ENCODE data around the gene MOB3A. TPM values are rescaled to one million over a fixed set of nuclear protein-coding genes. Genes with fewer than 3 reads are reported as not detected.
"Not testable (repeated sequence)": the region's sequence is repeated elsewhere in the genome, so short reads cannot be mapped to it uniquely, and the experiment has no call there.

Gene MOB3A
- total RNA-seq, 1 donor = 34.0 TPM

DNA sequence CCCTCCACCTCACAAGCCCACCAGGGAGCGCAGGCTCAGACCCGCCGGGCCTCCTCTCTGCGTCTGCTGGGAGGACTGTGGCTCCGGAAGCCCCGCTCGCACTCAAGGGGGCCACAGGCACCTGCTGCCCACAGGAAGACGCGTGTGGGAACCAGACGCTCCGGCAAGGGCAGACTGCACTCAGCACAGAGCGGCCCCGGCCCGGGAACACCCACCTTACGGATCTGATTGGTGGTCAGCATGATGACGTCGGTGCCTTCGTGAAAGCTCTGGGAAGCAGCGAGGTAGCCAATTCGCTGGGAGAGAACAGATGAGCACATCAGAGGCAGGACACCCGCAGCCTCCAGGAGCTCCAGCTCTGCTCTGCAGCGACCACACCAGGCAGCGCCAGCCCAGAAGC, 40.7 kb upstream of the MOB3A start:
- Histone ChIP-seq H2AFZ (ENCODE audit: low read length) (no peak overlapping the region), H3K36me3 (ENCODE audit: insufficient read depth, low read length) (peaks cover 41% of the 10 kb centered on the region), H3K79me2 (ENCODE audit: insufficient read depth, low read length) (peaks cover 82% of the 10 kb centered on the region), H3K4me2 (ENCODE audit: insufficient read depth, low read length) (no peak overlapping the region), H3K27ac (ENCODE audit: low read depth, low read length) (no peak overlapping the region), H3K9me3 (ENCODE audit: low read depth, low read length) (no peaks in the 10 kb centered on the region), H4K20me1 (ENCODE audit: insufficient read depth, low read length) (peaks cover 46% of the 10 kb centered on the region), H3K27me3 (ENCODE audit: insufficient read depth, low read length) (no peaks in the 10 kb centered on the region), H3K4me1 (ENCODE audit: insufficient read depth, low read length) (no peaks in the 10 kb centered on the region), H3K4me3 (ENCODE audit: insufficient read depth, low read length) (no peak overlapping the region)
- peak; percentile 66 for DNase-seq (ENCODE audit: insufficient read length, low spot score, missing footprints)
- TF ChIP-seq, protein P1, sequence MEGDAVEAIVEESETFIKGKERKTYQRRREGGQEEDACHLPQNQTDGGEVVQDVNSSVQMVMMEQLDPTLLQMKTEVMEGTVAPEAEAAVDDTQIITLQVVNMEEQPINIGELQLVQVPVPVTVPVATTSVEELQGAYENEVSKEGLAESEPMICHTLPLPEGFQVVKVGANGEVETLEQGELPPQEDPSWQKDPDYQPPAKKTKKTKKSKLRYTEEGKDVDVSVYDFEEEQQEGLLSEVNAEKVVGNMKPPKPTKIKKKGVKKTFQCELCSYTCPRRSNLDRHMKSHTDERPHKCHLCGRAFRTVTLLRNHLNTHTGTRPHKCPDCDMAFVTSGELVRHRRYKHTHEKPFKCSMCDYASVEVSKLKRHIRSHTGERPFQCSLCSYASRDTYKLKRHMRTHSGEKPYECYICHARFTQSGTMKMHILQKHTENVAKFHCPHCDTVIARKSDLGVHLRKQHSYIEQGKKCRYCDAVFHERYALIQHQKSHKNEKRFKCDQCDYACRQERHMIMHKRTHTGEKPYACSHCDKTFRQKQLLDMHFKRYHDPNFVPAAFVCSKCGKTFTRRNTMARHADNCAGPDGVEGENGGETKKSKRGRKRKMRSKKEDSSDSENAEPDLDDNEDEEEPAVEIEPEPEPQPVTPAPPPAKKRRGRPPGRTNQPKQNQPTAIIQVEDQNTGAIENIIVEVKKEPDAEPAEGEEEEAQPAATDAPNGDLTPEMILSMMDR (IDR thresholded peaks at IDR 0.05; ENCODE audit: extremely low read depth, low read depth, low read length) = no peak

DNA sequence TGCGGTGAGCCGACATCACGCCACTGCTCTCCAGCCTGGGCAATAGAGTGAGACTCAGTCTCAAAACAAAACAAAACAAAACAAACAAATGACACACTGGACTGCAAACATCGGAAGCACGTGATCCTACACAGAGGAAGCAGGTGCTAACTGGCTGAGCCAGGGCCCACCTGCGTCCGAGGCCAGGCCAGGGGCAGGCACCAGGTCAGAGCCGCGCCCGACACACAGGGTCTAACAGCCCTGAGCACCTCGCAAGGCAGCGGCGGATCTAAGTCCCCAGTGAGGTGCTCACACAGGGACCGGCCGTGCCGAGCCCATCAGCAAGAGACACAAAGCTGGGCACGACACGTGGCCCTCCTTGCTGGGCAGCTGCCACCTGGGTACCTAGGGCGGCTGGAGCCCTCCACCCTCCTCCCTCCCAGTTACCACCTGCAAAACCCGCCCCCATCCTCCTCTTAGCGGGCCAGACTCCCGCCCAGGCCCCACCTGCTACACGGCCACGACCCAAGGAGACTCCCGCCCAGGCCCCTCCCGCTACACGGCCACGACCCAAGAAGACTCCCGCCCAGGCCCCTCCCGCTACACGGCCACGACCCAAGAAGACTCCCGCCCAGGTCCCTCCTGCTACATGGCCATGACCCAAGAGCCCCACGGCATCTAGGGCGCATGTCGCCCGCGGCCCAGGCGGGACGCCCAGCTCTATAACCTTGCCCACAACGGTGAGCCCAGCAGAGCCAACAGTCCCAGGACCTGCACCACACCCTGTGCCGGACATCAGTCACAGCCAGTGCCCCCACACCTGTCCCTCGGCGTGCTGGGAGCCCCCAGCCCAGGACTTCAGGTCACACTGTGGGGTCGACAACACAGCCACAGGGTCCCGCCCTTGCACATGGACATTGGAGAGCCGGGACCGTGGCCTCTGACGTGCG, 39.6 kb upstream of the MOB3A start:
- peaks cover 81% of the 10 kb centered on the region for H3K79me2 ChIP-seq (ENCODE audit: insufficient read depth, low read length)
- peaks cover 42% of the 10 kb centered on the region for H3K36me3 ChIP-seq (ENCODE audit: insufficient read depth, low read length)
- peaks cover 42% of the 10 kb centered on the region for H4K20me1 ChIP-seq (ENCODE audit: insufficient read depth, low read length)
- H3K27ac ChIP-seq (ENCODE audit: low read depth, low read length) = no peak overlapping the region
- H3K4me2 ChIP-seq (ENCODE audit: insufficient read depth, low read length) = no peak overlapping the region
- peak; percentile 65 for DNase-seq (ENCODE audit: insufficient read length, low spot score, missing footprints)
- H3K4me3 ChIP-seq (ENCODE audit: insufficient read depth, low read length) = no peak overlapping the region
- TF ChIP-seq, protein P1 (IDR thresholded peaks at IDR 0.05; ENCODE audit: extremely low read depth, low read depth, low read length) = no peak
- H2AFZ ChIP-seq (ENCODE audit: low read length) = no peak overlapping the region
- no peaks in the 10 kb centered on the region for H3K27me3 ChIP-seq (ENCODE audit: insufficient read depth, low read length)
- H3K9me3 ChIP-seq (ENCODE audit: low read depth, low read length) = no peaks in the 10 kb centered on the region
- no peaks in the 10 kb centered on the region for H3K4me1 ChIP-seq (ENCODE audit: insufficient read depth, low read length)

DNA sequence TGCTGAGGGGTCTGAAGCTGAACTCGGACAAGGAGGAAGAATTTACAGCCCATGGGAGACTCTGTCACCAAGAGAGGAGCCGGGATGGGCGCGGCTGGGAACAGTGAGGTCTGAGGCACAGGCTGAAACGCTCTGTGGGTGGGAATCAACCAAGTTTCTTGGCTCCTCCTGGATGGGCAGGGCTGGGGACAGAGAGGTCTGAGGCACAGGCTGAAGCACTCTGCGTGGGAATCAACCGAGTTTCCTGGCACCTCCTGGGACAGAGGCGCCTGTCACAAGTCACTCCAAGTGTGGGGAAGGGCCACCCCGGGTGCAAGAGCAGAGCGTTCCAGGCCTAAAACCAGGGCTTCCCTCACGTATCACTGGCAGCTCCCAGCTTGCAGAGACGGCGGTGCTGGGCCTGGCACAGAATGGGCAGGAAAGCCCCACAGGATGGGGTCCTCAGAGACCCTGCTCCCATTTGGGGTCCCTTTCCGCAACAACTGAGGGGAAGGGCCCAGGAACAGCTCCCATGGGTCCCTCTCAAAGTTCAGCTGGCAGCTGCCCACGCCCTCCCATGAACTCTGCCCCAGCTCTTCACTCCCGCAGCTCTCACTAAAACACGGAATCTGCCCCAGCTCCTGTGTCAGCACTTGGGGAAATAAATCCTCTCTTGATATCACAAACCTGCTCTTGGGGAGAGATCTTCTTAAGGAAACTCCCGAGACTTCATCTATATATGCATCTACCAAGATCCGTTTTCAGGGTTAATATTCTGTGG, 36.8 kb upstream of the MOB3A start:
- H3K79me2 ChIP-seq (ENCODE audit: insufficient read depth, low read length) = peaks cover 74% of the 10 kb centered on the region
- TF ChIP-seq, protein P1 (IDR thresholded peaks at IDR 0.05; ENCODE audit: extremely low read depth, low read depth, low read length) = no peak
- H4K20me1 ChIP-seq (ENCODE audit: insufficient read depth, low read length) = peaks cover 41% of the 10 kb centered on the region
- H3K9me3 ChIP-seq (ENCODE audit: low read depth, low read length) = no peaks in the 10 kb centered on the region
- no peaks in the 10 kb centered on the region for H3K27me3 ChIP-seq (ENCODE audit: insufficient read depth, low read length)
- H3K4me3 ChIP-seq (ENCODE audit: insufficient read depth, low read length) = no peak overlapping the region
- no peak overlapping the region for H3K4me2 ChIP-seq (ENCODE audit: insufficient read depth, low read length)
- no peak overlapping the region for H3K27ac ChIP-seq (ENCODE audit: low read depth, low read length)
- peaks cover 44% of the 10 kb centered on the region for H3K36me3 ChIP-seq (ENCODE audit: insufficient read depth, low read length)
- H3K4me1 ChIP-seq (ENCODE audit: insufficient read depth, low read length) = no peaks in the 10 kb centered on the region
- DNase-seq (ENCODE audit: insufficient read length, low spot score, missing footprints) = no peak
- no peak overlapping the region for H2AFZ ChIP-seq (ENCODE audit: low read length)

DNA sequence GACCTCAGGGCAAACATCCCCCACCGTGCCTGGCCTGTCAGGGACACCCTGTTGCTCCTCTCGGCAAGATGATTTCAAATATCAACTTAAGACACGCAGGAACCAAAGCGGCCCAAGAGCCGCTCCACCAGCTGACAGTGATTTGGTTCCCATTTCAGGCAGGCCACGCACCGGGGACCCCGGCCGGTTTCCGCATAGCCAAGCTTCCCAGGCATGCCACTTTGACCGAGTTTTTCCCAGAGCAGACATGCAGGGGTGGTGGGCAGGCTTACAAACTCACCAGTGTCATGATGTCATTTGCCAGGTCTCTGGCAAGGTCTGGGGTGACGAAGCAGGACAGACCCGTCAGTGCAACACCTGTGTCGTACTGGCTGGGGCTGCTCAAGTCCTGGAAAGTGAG, 36.1 kb upstream of the MOB3A start:
- Histone ChIP-seq H3K27me3 (ENCODE audit: insufficient read depth, low read length) (no peaks in the 10 kb centered on the region), H4K20me1 (ENCODE audit: insufficient read depth, low read length) (peaks cover 41% of the 10 kb centered on the region), H3K4me1 (ENCODE audit: insufficient read depth, low read length) (no peaks in the 10 kb centered on the region), H3K36me3 (ENCODE audit: insufficient read depth, low read length) (peaks cover 46% of the 10 kb centered on the region), H3K9me3 (ENCODE audit: low read depth, low read length) (no peaks in the 10 kb centered on the region), H2AFZ (ENCODE audit: low read length) (no peak overlapping the region), H3K4me3 (ENCODE audit: insufficient read depth, low read length) (no peak overlapping the region), H3K79me2 (ENCODE audit: insufficient read depth, low read length) (peaks cover 74% of the 10 kb centered on the region), H3K27ac (ENCODE audit: low read depth, low read length) (no peak overlapping the region), H3K4me2 (ENCODE audit: insufficient read depth, low read length) (no peak overlapping the region)
- no peak for DNase-seq (ENCODE audit: insufficient read length, low spot score, missing footprints)
- TF ChIP-seq, protein P1 (IDR thresholded peaks at IDR 0.05; ENCODE audit: extremely low read depth, low read depth, low read length) = no peak

DNA sequence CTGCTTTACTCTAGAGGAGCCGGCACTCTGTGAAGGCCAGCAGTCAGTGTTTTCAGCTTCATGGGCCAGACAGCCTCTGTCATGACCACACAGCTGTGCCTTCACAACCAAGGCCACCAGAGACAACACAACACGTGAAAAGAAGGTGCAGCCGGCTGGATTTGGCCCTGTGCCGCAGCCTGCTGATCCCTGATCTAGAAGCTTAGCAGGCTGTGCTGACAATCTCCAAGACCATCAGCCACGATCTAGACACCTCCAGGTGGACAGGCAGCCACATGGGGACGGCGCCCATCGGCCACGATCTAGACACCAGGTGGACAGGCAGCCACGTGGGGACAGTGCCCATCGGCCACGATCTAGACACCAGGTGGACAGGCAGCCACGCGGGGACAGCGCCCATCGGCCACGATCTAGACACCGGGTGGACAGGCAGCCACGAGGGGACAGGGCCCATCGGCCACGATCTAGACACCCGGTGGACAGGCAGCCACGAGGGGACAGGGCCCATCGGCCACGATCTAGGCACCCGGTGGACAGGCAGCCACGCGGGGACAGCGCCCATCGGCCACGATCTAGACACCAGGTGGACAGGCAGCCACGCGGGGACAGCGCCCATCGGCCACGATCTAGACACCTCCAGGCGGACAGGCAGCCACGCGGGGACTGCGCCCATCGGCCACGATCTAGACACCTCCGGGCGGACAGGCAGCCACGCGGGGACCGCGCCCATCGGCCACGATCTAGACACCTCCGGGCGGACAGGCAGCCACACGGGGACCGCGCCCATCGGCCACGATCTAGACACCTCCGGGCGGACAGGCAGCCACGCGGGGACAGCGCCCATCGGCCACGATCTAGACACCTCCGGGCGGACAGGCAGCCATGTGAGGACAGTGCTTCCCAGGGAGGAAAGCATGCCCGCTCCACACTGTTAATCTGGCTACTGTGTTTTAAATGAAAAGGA, 35.2 kb upstream of the MOB3A start:
- DNase-seq (ENCODE audit: insufficient read length, low spot score, missing footprints); H3K4me1 ChIP-seq (ENCODE audit: insufficient read depth, low read length); H2AFZ ChIP-seq (ENCODE audit: low read length); H3K4me2 ChIP-seq (ENCODE audit: insufficient read depth, low read length); H3K27ac ChIP-seq (ENCODE audit: low read depth, low read length); H3K9me3 ChIP-seq (ENCODE audit: low read depth, low read length); H3K27me3 ChIP-seq (ENCODE audit: insufficient read depth, low read length); H3K4me3 ChIP-seq (ENCODE audit: insufficient read depth, low read length): not testable (repeated sequence)
- H3K36me3 ChIP-seq (ENCODE audit: insufficient read depth, low read length) = peaks cover 52% of the 10 kb centered on the region
- H3K79me2 ChIP-seq (ENCODE audit: insufficient read depth, low read length) = peaks cover 71% of the 10 kb centered on the region
- peaks cover 46% of the 10 kb centered on the region for H4K20me1 ChIP-seq (ENCODE audit: insufficient read depth, low read length)
